OCI-LY1 (cell line): ENCODE data around the gene COL23A1.

Source experiments
- H2AFZ ChIP-seq: fragments of 200-600 bp; sonication (generic), shearing (Covaris generic); 2 replicates; pipeline ENCODE4 v1.6.0; 2014; ENCODE audit warnings: antibody characterized with exemption, mild to moderate bottlenecking, low read length
- H3F3A ChIP-seq: fragments of 200-600 bp; sonication (generic), shearing (Covaris generic); 2 replicates; pipeline ENCODE4 v1.6.0; 2014; ENCODE audit warnings: mild to moderate bottlenecking, antibody characterized with exemption, low read length, moderate library complexity; ENCODE audit not compliant: insufficient read depth
- H3K27ac ChIP-seq: fragments of 200-600 bp; sonication (generic); 2 replicates; pipeline ENCODE4 v1.5.1; 2014; ENCODE audit warnings: low read length, mixed run types, mild to moderate bottlenecking, low read depth; ENCODE audit not compliant: poor library complexity, severe bottlenecking
- H3K27me3 ChIP-seq: fragments of 200-600 bp; sonication (generic); 2 replicates; pipeline ENCODE4 v1.6.0; 2014; ENCODE audit warnings: antibody characterized with exemption, mild to moderate bottlenecking, low read length, moderate library complexity; ENCODE audit not compliant: insufficient read depth
- H3K36me3 ChIP-seq: fragments of 200-600 bp; sonication (generic); 2 replicates; pipeline ENCODE4 v1.6.1; 2014; ENCODE audit warnings: mild to moderate bottlenecking, antibody characterized with exemption, low read length, moderate library complexity, mixed read lengths; ENCODE audit not compliant: insufficient read depth
- H3K4me1 ChIP-seq: fragments of 200-600 bp; sonication (generic); 2 replicates; pipeline ENCODE4 v1.5.1; 2014; ENCODE audit warnings: mild to moderate bottlenecking, low read length, moderate library complexity; ENCODE audit not compliant: insufficient read depth, severe bottlenecking
- H3K4me2 ChIP-seq: fragments of 200-600 bp; sonication (generic), shearing (Covaris generic); 2 replicates; pipeline ENCODE4 v1.6.1; 2014; ENCODE audit warnings: low read length
- H3K4me3 ChIP-seq: fragments of 200-600 bp; sonication (generic); 2 replicates; pipeline ENCODE4 v1.5.1; 2014; ENCODE audit warnings: low read length, low read depth, mild to moderate bottlenecking, mixed read lengths; ENCODE audit not compliant: poor library complexity, severe bottlenecking
- H3K79me2 ChIP-seq: fragments of 200-600 bp; shearing (Covaris generic); 2 replicates; pipeline ENCODE4 v1.6.1; 2016; ENCODE audit warnings: mixed run types, low read length, mixed read lengths; ENCODE audit not compliant: insufficient read depth
- H3K9ac ChIP-seq: fragments of 200-600 bp; sonication (generic), shearing (Covaris generic); 2 replicates; pipeline ENCODE4 v1.6.1; 2014; ENCODE audit warnings: mild to moderate bottlenecking, low read length, mixed read lengths
- H3K9me2 ChIP-seq: fragments of 200-600 bp; sonication (generic), shearing (Covaris generic); 2 replicates; pipeline ENCODE4 v1.6.1; 2014; ENCODE audit warnings: low read depth, mild to moderate bottlenecking, low read length, mixed read lengths
- H3K9me3 ChIP-seq: fragments of 200-600 bp; shearing (Covaris generic); 2 replicates; pipeline ENCODE4 v1.6.1; 2014; ENCODE audit warnings: low read length, mixed read lengths
- H4K20me1 ChIP-seq: fragments of 200-600 bp; sonication (generic), shearing (Covaris generic); 2 replicates; pipeline ENCODE4 v1.6.0; 2016; ENCODE audit warnings: mild to moderate bottlenecking, low read length; ENCODE audit not compliant: insufficient read depth
- EZH2 ChIP-seq: fragments of 200-600 bp; sonication (generic), shearing (Covaris generic); IDR thresholded peaks from 2 replicates; pipeline ENCODE4 v1.8.0; 2017; ENCODE audit warnings: borderline replicate concordance, mixed run types, mild to moderate bottlenecking, antibody characterized with exemption, low read length, moderate library complexity, mixed read lengths
- TF ChIP-seq, protein P1 (sequence below): fragments of 200-600 bp; sonication (generic), shearing (Covaris generic); IDR thresholded peaks from 2 replicates; pipeline ENCODE4 v1.5.1; 2017; ENCODE audit warnings: mild to moderate bottlenecking, antibody characterized with exemption, low read length, moderate library complexity, mixed read lengths

The COL23A1 gene

DNA sequence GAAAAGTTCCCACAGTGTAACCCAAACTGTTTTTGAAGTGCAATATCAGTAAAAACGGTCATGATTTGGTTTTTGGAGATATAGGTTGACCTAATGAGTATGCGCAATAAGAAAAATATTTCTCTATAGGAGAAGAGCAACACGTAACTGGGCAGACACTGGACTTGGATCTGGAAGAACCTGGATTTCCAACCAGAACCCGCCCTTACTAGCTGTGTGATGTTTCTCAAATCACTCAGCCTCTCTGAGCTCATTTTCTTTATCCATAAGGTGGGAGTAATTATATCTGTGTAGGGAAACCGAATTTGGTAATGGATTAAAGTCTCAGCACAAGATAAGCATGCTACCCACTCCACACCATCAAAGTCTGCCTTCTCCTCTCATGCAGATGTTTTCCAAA is 169.1 kb downstream of the COL23A1 start:
- Histone ChIP-seq H3K79me2 (no peaks in the 10 kb centered on the region), H3K27ac (no peak overlapping the region), H3K27me3 (no peaks in the 10 kb centered on the region), H3K9me2 (no peaks in the 10 kb centered on the region), H4K20me1 (no peaks in the 10 kb centered on the region), H3K4me3 (no peak overlapping the region), H3K4me1 (no peaks in the 10 kb centered on the region), H3K9ac (no peak overlapping the region), H3K9me3 (no peaks in the 10 kb centered on the region), H3K36me3 (no peaks in the 10 kb centered on the region), H2AFZ (no peak overlapping the region), H3K4me2 (no peak overlapping the region), H3F3A (no peaks in the 10 kb centered on the region)
- TF ChIP-seq EZH2: no peak
- TF ChIP-seq, protein P1, sequence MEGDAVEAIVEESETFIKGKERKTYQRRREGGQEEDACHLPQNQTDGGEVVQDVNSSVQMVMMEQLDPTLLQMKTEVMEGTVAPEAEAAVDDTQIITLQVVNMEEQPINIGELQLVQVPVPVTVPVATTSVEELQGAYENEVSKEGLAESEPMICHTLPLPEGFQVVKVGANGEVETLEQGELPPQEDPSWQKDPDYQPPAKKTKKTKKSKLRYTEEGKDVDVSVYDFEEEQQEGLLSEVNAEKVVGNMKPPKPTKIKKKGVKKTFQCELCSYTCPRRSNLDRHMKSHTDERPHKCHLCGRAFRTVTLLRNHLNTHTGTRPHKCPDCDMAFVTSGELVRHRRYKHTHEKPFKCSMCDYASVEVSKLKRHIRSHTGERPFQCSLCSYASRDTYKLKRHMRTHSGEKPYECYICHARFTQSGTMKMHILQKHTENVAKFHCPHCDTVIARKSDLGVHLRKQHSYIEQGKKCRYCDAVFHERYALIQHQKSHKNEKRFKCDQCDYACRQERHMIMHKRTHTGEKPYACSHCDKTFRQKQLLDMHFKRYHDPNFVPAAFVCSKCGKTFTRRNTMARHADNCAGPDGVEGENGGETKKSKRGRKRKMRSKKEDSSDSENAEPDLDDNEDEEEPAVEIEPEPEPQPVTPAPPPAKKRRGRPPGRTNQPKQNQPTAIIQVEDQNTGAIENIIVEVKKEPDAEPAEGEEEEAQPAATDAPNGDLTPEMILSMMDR: no peak

DNA sequence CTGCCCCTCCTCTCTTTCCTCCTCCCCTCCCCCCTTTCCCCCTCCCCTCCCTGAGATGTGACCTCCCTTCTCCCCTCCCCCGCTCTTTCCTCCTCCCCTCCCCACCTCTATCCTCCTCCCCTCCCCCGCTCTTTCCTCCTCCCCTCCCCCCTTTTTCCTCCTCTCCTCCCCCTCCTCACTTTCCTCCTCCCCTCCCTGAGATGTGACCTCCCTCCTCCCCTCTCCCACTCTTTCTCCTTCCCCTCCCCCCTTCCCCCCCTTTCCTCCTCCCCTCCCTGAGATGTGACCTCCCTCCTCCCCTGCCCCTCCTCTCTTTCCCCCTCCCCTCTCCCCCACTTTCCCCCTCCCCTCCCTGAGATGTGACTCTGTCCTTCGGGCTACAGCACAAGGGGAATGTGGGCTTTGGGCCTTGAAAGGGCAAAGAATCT is 169.8 kb downstream of the COL23A1 start:
- Histone ChIP-seq H3K36me3 (no peaks in the 10 kb centered on the region), H2AFZ (no peak overlapping the region), H3K4me1 (no peaks in the 10 kb centered on the region), H3K9me3 (no peaks in the 10 kb centered on the region), H3K4me3 (no peak overlapping the region), H3K9me2 (no peaks in the 10 kb centered on the region), H3K27me3 (no peaks in the 10 kb centered on the region), H4K20me1 (no peaks in the 10 kb centered on the region), H3K27ac (no peak overlapping the region), H3K4me2 (no peak overlapping the region), H3F3A (no peaks in the 10 kb centered on the region), H3K79me2 (no peaks in the 10 kb centered on the region), H3K9ac (no peak overlapping the region)
- TF ChIP-seq, protein P1: no peak
- no peak for TF ChIP-seq EZH2

DNA sequence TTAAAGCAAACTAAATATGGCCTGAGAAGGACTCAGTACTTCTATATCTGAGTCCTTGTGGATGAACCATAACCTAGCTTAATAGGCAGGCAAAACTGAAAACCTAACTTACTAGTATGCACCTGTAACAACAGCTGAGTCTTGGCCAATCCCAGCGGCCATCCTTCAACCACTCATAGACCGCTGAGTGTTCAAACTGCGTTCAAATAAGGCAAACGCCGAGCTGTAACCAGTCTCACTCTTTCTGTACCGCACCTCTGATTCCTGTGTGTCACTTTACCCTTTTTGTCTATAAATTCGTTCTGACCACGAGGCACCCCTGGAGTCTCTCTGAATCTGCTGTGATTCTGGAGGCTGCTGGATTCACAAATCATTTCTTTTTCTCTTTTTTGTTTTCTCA is 170.5 kb downstream of the COL23A1 start:
- Histone ChIP-seq H3K4me1 (no peaks in the 10 kb centered on the region), H3K9me2 (no peaks in the 10 kb centered on the region), H3K79me2 (no peaks in the 10 kb centered on the region), H3K4me3 (no peak overlapping the region), H3K9ac (no peak overlapping the region), H2AFZ (no peak overlapping the region), H3K36me3 (no peaks in the 10 kb centered on the region), H3K9me3 (no peaks in the 10 kb centered on the region), H3F3A (no peaks in the 10 kb centered on the region), H3K4me2 (no peak overlapping the region), H3K27me3 (no peaks in the 10 kb centered on the region), H4K20me1 (no peaks in the 10 kb centered on the region), H3K27ac (no peak overlapping the region)
- TF ChIP-seq, protein P1: no peak
- no peak for TF ChIP-seq EZH2
